HG03460 (cell line): ENCODE measurements around the gene GAP43.

Source experiments
- ATAC-seq: cut with Tn5 transposase; IDR thresholded peaks from one replicate; pipeline ENCODE4 v1.9.1; 2021; ENCODE audit not compliant: unreplicated experiment

GAP43 gene

DNA sequence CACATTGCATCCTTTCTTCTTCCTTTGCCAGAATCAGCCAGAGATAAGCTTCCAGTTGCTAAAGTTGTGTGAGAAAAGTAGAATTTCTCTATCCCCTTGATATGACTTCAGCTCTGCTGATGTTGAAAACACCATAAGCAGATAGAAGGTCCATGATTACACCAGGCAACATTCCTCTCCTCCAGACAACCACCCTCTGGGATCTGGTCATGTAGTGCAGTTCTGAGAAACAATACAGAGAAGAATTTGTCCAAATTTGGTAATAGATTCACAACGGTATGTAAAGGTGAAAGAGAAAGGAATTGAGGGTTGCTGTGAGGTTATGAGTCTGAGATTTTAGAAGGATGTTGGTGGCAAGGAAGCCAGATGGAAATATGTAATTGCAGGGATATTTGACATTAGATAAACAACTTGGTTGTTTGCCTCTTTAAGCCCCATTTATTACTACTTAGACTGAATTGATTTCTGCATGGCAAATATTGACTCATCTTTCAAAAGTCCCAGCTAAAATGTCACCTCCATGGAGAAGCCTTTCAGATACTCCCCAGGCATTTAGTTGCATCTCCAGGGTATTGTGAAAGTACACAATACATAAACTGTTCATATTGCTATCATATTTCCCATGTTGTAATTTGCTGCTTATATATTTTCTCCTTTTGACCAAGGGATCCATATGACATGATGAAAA, 134.9 kb downstream of the GAP43 start:
- no peak for ATAC-seq

- no peak for ATAC-seq
Observed at GRCh38 chr3:115760716-115761115, 137.4 kb downstream of the GAP43 start.

DNA sequence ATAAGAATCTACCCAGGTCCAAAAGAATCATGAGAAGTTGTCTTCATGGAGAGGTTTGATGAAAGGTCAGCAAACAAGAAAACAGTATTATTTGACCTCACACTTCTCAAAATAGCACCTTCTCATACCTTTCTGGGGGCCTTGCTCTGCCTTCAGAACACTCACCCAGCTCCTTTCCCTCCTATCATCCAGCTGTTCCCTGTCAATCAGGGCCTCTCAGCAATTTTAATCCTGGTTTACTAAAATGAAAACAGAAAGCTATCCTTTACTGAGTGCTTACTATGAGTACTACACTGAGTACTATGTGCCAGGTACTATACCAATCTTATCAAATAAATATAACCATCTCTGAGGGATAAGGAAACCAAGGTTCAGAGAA, 138.6 kb downstream of the GAP43 start:
- no peak for ATAC-seq

DNA sequence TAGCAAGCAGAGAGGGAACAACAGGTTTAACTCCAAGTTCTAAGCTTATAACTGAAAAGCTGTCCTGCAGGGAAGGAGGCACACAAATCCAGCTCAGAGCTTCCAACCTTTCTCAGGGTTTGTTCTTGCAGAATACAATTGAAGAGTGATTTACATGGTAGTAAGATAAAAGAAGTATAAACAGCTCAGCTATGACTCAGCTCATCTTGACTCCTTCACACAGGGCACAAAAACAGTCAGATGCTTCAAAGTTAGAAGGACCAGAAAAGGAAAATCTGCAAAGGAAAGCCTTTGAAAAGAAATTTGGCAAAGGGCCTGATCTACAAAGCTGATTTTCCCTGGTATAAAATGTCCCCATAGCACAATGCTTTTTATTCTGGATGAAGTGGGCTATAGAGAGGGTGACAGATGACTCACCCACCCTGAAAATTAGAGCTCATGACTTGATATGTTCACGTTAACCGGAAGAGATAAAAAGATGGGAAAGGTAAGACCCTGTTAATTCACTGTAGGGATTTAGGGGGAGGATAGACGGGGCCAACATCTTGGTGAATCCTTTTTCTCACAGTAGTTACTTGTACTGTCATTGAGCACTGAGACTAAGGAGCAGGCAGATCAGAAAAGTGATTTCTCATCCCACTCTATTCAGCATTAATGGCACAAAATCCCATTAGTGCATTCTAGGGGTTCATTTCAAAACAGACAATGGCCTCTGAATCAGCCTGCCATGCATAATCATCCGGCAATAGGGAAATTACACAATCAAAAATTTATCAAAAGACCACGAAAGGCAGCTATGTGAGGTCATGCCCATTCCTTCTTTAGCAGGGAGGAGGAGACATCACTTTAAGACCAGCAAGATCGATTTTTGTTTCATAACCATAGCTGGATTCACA, 143.5 kb downstream of the GAP43 start:
- no peak for ATAC-seq

GRCh38 chr3:115768661-115769060, 145.4 kb downstream of the GAP43 start:
- ATAC-seq: no peak
